SK-N-SH (cell line): Measurements from ENCODE around the gene PI3.

ENCODE experiments used
- EP300 ChIP-seq, 2 experiments: IDR thresholded peaks; 2 replicates each; pipeline versions ENCODE4 v1.4.0 to v1.6.1; 2012; ENCODE audit warnings: borderline replicate concordance in 1 of 2, low read depth in 1 of 2, low read length in 1 of 2
- RFX5 ChIP-seq: IDR thresholded peaks from 2 replicates; pipeline ENCODE4 v1.6.1; 2012; ENCODE audit warnings: mild to moderate bottlenecking, improper control_type of control experiment, low read length
- SMC3 ChIP-seq: IDR thresholded peaks from 2 replicates; pipeline ENCODE4 v1.6.1; 2012; ENCODE audit warnings: low read depth, low read length, improper control_type of control experiment
- TF ChIP-seq, protein P1 (sequence below): fragments of 200-600 bp; sonication (generic); IDR thresholded peaks from 2 replicates; pipeline ENCODE4 v1.6.1; 2017; ENCODE audit warnings: antibody characterized with exemption, mild to moderate bottlenecking, moderate library complexity

DNA sequence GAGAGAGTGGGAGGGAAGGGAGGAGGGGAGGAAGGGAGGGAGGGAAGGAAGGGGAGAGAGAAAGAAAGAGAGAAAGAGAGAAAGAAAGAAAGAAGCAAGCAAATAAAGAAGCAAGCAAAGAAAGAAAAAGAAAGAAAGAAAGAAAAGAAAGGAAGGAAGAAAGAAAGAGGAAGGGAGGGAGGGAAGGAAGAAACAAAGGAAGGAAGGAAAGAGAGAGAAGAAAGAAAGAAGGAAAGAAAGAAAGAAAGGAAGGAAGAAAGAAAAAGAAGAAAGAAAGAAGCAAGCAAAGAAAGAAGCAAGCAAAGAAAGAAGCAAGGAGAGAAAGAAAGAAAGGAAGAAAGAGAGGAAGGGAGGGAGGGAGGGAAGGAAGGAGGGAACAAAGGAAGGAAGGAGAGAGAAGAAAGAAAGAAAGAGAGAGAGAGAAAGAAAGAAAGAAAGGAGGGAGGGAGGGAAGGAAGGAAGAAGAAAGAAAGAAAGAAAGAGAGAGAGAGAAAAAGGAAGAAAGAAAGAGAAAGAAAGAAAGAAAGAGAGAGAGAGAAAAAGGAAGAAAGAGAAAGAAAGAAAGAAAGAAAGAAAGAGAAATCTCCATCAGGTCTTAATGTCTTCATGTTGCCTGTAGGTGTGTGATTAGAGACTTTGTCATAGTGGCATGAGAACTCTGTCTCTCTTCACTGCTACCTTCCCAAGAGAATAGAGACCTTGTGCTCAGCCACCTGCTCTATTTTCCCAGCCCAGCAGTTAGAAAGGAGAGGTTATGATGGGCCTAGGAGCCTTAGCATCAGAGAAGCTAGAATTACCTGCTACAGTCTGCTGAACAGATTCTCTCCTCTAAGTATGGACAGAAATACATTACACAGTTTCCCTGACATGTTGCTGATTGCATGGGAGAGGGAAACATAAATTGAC is 37.1 kb downstream of the PI3 start:
- TF ChIP-seq, protein P1, sequence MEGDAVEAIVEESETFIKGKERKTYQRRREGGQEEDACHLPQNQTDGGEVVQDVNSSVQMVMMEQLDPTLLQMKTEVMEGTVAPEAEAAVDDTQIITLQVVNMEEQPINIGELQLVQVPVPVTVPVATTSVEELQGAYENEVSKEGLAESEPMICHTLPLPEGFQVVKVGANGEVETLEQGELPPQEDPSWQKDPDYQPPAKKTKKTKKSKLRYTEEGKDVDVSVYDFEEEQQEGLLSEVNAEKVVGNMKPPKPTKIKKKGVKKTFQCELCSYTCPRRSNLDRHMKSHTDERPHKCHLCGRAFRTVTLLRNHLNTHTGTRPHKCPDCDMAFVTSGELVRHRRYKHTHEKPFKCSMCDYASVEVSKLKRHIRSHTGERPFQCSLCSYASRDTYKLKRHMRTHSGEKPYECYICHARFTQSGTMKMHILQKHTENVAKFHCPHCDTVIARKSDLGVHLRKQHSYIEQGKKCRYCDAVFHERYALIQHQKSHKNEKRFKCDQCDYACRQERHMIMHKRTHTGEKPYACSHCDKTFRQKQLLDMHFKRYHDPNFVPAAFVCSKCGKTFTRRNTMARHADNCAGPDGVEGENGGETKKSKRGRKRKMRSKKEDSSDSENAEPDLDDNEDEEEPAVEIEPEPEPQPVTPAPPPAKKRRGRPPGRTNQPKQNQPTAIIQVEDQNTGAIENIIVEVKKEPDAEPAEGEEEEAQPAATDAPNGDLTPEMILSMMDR: no peak
- TF ChIP-seq SMC3: no peak
- TF ChIP-seq RFX5: no peak
- no peak for TF ChIP-seq EP300 (IDR thresholded peaks at IDR 0.05; ENCODE audit: borderline replicate concordance in 1 of 2, low read depth in 1 of 2, low read length in 1 of 2)
